IMR-90 (cell line): ENCODE data around the gene KRT10. TPM values are rescaled to one million over a fixed set of nuclear protein-coding genes. Genes with fewer than 3 reads are reported as not detected.

Experiments used
- ATAC-seq: fragments of 200-7000 bp; cut with Tn5 transposase; 2 replicates; pipeline ENCODE4 v1.9.1; 2020; ENCODE audit warnings: low read depth, mild to moderate bottlenecking, moderate library complexity
- BruUV-seq: library from RNA; stranded (reverse); fragments of 400-500 nt; replicated peaks from 2 replicates; lab custom pipeline; 2021; lab: Mats Ljungman, UMichigan
- CTCF ChIA-PET: fragments of 300-600 bp; formaldehyde crosslinking; extraction: SDS; loops from one replicate; lab custom pipeline; 2021; ENCODE audit warnings: antibody characterized with exemption; lab: Yijun Ruan, JAX
- POLR2A ChIA-PET: fragments of 300-600 bp; sonication (Branson Sonifier 250); formaldehyde crosslinking; loops from one replicate; lab custom pipeline; 2022; ENCODE audit warnings: antibody characterized with exemption; ENCODE audit not compliant: unreplicated experiment; lab: Charles Lee
- DNase-seq: peaks from one replicate; pipeline ENCODE4 v3.0.0; 2013
- H2AFZ ChIP-seq: replicated peaks from 2 replicates; pipeline ENCODE3; 2013; ENCODE audit warnings: low read length, mild to moderate bottlenecking; ENCODE audit not compliant: poor library complexity
- H2AK5ac ChIP-seq: 2 replicates; pipeline ENCODE4 v1.6.1; 2013; ENCODE audit warnings: low read depth, low read length, inconsistent platforms
- H2AK9ac ChIP-seq: replicated peaks from 2 replicates; pipeline ENCODE3; 2013; ENCODE audit warnings: mild to moderate bottlenecking, low read depth, low read length, moderate library complexity; ENCODE audit not compliant: poor library complexity
- H2BK120ac ChIP-seq: 2 replicates; pipeline ENCODE4 v1.6.1; 2013; ENCODE audit warnings: low read depth, low read length, inconsistent platforms
- H2BK15ac ChIP-seq: 3 replicates; pipeline ENCODE4 v1.6.1; 2013; ENCODE audit warnings: low read depth, low read length, inconsistent platforms
- H2BK20ac ChIP-seq: 2 replicates; pipeline ENCODE4 v1.6.1; 2013; ENCODE audit warnings: low read depth, mild to moderate bottlenecking, inconsistent platforms, low read length, moderate library complexity
- H2BK5ac ChIP-seq: 2 replicates; pipeline ENCODE4 v1.6.1; 2013; ENCODE audit warnings: mild to moderate bottlenecking, low read depth, low read length, inconsistent platforms; ENCODE audit not compliant: poor library complexity, severe bottlenecking
- H3K14ac ChIP-seq: replicated peaks from 2 replicates; pipeline ENCODE4 v1.6.1; 2013; ENCODE audit warnings: low read depth, low read length, inconsistent platforms
- H3K18ac ChIP-seq: 2 replicates; pipeline ENCODE4 v1.6.1; 2013; ENCODE audit warnings: low read depth, low read length, control low read depth
- H3K23ac ChIP-seq: 2 replicates; pipeline ENCODE4 v1.6.1; 2013; ENCODE audit warnings: low read depth, low read length, inconsistent platforms
- H3K27ac ChIP-seq: 2 replicates; pipeline ENCODE4 v1.5.1; 2013; ENCODE audit warnings: mild to moderate bottlenecking, control low read depth, low read length; ENCODE audit not compliant: insufficient read depth
- H3K27me3 ChIP-seq: 2 replicates; pipeline ENCODE4 v1.6.1; 2013; ENCODE audit warnings: low read length; ENCODE audit not compliant: control insufficient read depth, insufficient read depth
- H3K36me3 ChIP-seq: 2 replicates; pipeline ENCODE4 v1.6.1; 2013; ENCODE audit warnings: low read length, mixed read lengths; ENCODE audit not compliant: control insufficient read depth, insufficient read depth
- H3K4ac ChIP-seq: 2 replicates; pipeline ENCODE4 v1.6.1; 2013; ENCODE audit warnings: low read depth, low read length, inconsistent platforms
- H3K4me1 ChIP-seq: 2 replicates; pipeline ENCODE4 v1.6.1; 2013; ENCODE audit warnings: low read length, mixed read lengths; ENCODE audit not compliant: control insufficient read depth, insufficient read depth
- H3K4me2 ChIP-seq: 2 replicates; pipeline ENCODE4 v1.6.1; 2013; ENCODE audit warnings: low read depth, mild to moderate bottlenecking, control low read depth, low read length, moderate library complexity
- H3K4me3 ChIP-seq: 2 replicates; pipeline ENCODE4 v1.5.1; 2013; ENCODE audit warnings: low read depth, mild to moderate bottlenecking, control low read depth, low read length, moderate library complexity; ENCODE audit not compliant: insufficient read depth
- H3K56ac ChIP-seq: 2 replicates; pipeline ENCODE4 v1.6.1; 2013; ENCODE audit warnings: low read length, inconsistent platforms; ENCODE audit not compliant: insufficient read depth; ENCODE audit errors: extremely low read depth
- H3K79me1 ChIP-seq, 2 experiments: 2 replicates each; pipeline ENCODE4 v1.6.1; 2013; ENCODE audit warnings: low read length in 2 of 2, inconsistent platforms in 1 of 2, low read depth in 1 of 2
- H3K9ac ChIP-seq: 2 replicates; pipeline ENCODE4 v1.6.1; 2013; ENCODE audit warnings: low read depth, low read length, control low read depth
- H3K9me1 ChIP-seq: 2 replicates; pipeline ENCODE4 v1.6.1; 2013; ENCODE audit warnings: low read length, inconsistent platforms; ENCODE audit not compliant: insufficient read depth
- H3K9me3 ChIP-seq: 2 replicates; pipeline ENCODE4 v1.6.1; 2013; ENCODE audit warnings: low read length; ENCODE audit not compliant: control insufficient read depth, insufficient read depth
- H4K20me1 ChIP-seq: 2 replicates; pipeline ENCODE4 v1.6.1; 2013; ENCODE audit warnings: low read length, inconsistent platforms; ENCODE audit not compliant: insufficient read depth
- H4K5ac ChIP-seq: 2 replicates; pipeline ENCODE4 v1.6.1; 2013; ENCODE audit warnings: mild to moderate bottlenecking, low read depth, low read length, control low read depth
- H4K8ac ChIP-seq, 2 experiments: 2 replicates each; pipeline ENCODE4 v1.6.1; 2013; ENCODE audit warnings: low read depth in 2 of 2, low read length in 2 of 2, control low read depth in 1 of 2, inconsistent platforms in 1 of 2
- H4K91ac ChIP-seq: 2 replicates; pipeline ENCODE4 v1.6.1; 2013; ENCODE audit warnings: low read depth, low read length, inconsistent platforms; ENCODE audit not compliant: insufficient read depth
- CHD1 ChIP-seq: IDR thresholded peaks from 2 replicates; pipeline ENCODE4 v1.6.1; 2012; ENCODE audit warnings: low read depth, low read length, improper control_type of control experiment
- FOS ChIP-seq: fragments of 150-350 bp; IDR thresholded peaks from 2 replicates; pipeline ENCODE4 v1.6.1; 2016; ENCODE audit warnings: low read depth, low read length
- MAFK ChIP-seq: IDR thresholded peaks from 2 replicates; pipeline ENCODE4 v1.6.1; 2012; ENCODE audit warnings: low read depth, low read length, improper control_type of control experiment
- MAZ ChIP-seq: IDR thresholded peaks from 2 replicates; pipeline ENCODE4 v1.6.1; 2012; ENCODE audit warnings: low read depth, mild to moderate bottlenecking, low read length, improper control_type of control experiment, moderate library complexity, borderline replicate concordance
- MXI1 ChIP-seq: IDR thresholded peaks from 2 replicates; pipeline ENCODE4 v1.6.1; 2012; ENCODE audit warnings: low read depth, mild to moderate bottlenecking, low read length, moderate library complexity, borderline replicate concordance
- NFE2L2 ChIP-seq: fragments of 150-350 bp; IDR thresholded peaks from 2 replicates; pipeline ENCODE4 v1.6.1; 2016; ENCODE audit warnings: low read depth, mild to moderate bottlenecking, low read length
- POLR2A ChIP-seq: IDR thresholded peaks from 2 replicates; pipeline ENCODE4 v1.6.1; 2012; ENCODE audit warnings: mild to moderate bottlenecking, low read depth, low read length
- RCOR1 ChIP-seq: IDR thresholded peaks from 2 replicates; pipeline ENCODE4 v1.6.1; 2012; ENCODE audit warnings: mild to moderate bottlenecking, low read length, improper control_type of control experiment; ENCODE audit not compliant: insufficient replicate concordance
- RFX5 ChIP-seq: IDR thresholded peaks from 2 replicates; pipeline ENCODE4 v1.8.0; 2012; ENCODE audit warnings: low read depth, mild to moderate bottlenecking, low read length, moderate library complexity
- SMC3 ChIP-seq: fragments of 150-350 bp; IDR thresholded peaks from 2 replicates; pipeline ENCODE4 v1.6.1; 2016; ENCODE audit warnings: low read depth, mild to moderate bottlenecking, antibody characterized with exemption, low read length, moderate library complexity
- WGBS, 2 experiments: methylation state at CpG; one replicate each; pipeline versions ENCODE4 v1.1.5 to v1.1.7; 2013; ENCODE audit warnings: missing lambda C conversion rate in 2 of 2; ENCODE audit not compliant: insufficient read length in 1 of 2; ENCODE audit errors: extremely low coverage in 2 of 2; 5-methylcytosine and 5-hydroxymethylcytosine counted together
- dilution Hi-C: fragments of 300-500 bp; cut with HindIII; formaldehyde crosslinking; loops from one replicate; pipeline ENCODE4 v1.14.3; 2018; ENCODE audit warnings: low sequenced_read_pairs; ENCODE audit not compliant: unreplicated experiment
- in situ Hi-C: fragments of 300-500 bp; cut with MboI; formaldehyde crosslinking; loops from 3 replicates; pipeline ENCODE4 v1.14.3; 2019; ENCODE audit warnings: low sequenced_read_pairs, inconsistent platforms, mixed read lengths
- intact Hi-C: fragments of 100-400 bp; cut with micrococcal nuclease; formaldehyde crosslinking; loops from 2 replicates; pipeline ENCODE4 v1.10.0; 2022
- polyA plus RNA-seq, 3 experiments: library from polyadenylated mRNA; depleted of rRNA; stranded (reverse); fragments of >200 nt; gene quantifications; 2 replicates each; pipeline ENCODE4 v1.2.3, GENCODE V29; 2012; ENCODE audit warnings: low replicate concordance in 1 of 3
- total RNA-seq: library from RNA; depleted of rRNA; stranded (reverse); fragments of >200 nt; gene quantifications from 2 replicates; pipeline ENCODE4 v1.2.3, GENCODE V29; 2012
- TF ChIP-seq, protein P1 (sequence below): fragments of 150-350 bp; IDR thresholded peaks from 2 replicates; pipeline ENCODE4 v1.6.1; 2016; ENCODE audit warnings: low read depth, mild to moderate bottlenecking, low read length, moderate library complexity, borderline replicate concordance

Gene KRT10
- total and polyA plus RNA-seq, 2 of the 4 experiments (the other 2 are of a cell fraction), result 0.18 to 18.3 TPM

DNA sequence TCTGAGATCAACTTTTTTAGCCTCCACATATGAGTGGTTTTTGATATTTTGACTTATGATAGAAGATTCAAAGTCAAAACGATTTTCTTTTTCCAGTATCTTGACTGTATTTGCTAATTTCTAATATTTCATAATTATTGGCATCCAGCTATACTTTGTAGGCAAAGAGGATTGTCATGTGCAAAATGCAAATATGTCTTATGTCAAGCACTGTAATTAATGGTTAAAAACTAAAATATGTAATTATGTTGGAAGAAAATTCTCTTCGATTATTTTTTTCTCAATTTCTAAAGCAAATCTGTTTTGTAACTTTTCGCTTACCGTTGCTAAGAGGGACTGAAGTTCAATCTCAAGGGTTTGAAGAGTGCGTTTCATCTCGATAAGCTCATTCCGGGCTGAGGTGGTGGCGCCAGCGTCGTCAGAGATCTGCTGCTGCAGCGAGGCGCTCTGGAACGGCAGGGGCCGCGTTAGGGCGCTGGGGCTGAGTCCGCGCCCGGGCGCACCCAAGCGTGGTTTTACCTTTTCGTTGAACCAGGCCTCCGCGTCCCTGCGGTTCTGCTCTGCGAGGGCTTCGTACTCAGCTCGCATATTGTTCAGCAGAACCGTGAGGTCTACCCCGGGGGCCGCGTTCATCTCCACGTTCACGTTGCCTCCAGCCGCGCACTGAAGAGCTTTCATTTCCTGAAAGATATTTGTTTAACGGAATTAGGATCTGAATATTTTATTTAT, 43.1 kb downstream of the KRT10 start:
- BruUV-seq, result no TSS peak
- intact Hi-C loops, result no loop called here
- ChIA-PET CTCF (interaction anchor here (0.6 kb wide), 1 partner anchor 730 kb away, joined by 4 read pairs; no protein-coding TSS in a partner anchor), POLR2A (no interaction called here)
- Histone ChIP-seq H2BK20ac (no peak overlapping the region), H3K4me1 (no peaks in the 10 kb centered on the region), H3K36me3 (no peaks in the 10 kb centered on the region), H4K5ac (no peak overlapping the region), H3K4me3 (no peak overlapping the region), H3K4me2 (peak overlapping the region; percentile 42), H2BK120ac (no peak overlapping the region), H3K56ac (no peak overlapping the region), H2BK15ac (no peak overlapping the region), H3K14ac (no peak overlapping the region), H3K79me1 (no peaks in the 10 kb centered on the region), H3K9ac (no peak overlapping the region), H4K20me1 (no peaks in the 10 kb centered on the region), H2BK5ac (no peak overlapping the region), H3K23ac (no peak overlapping the region), H2AFZ (peak overlapping the region; percentile 1), H2AK5ac (no peak overlapping the region), H3K9me1 (no peaks in the 10 kb centered on the region), H4K8ac (no peak overlapping the region), H3K27me3 (peaks cover 48% of the 10 kb centered on the region), H3K27ac (no peak overlapping the region), H3K18ac (no peak overlapping the region), H3K4ac (no peak overlapping the region), H2AK9ac (no peak overlapping the region), H3K9me3 (no peaks in the 10 kb centered on the region; the same call in 1 of the 2 replicates), H4K91ac (no peak overlapping the region)
- no peak for DNase-seq
- 18% methylated on average over 14 of the region's 37 CpGs; no CpG with 5 or more reads in 1 of the 2 experiments for WGBS, 2 experiments
- no peak for ATAC-seq
- in situ Hi-C loops, result loop anchor here (25.0 kb wide), 1 partner anchor 417 kb away; the partner anchor contains the start of gene GJD3
- TF ChIP-seq RCOR1 (no peak), MAFK (no peak), FOS (no peak), NFE2L2 (no peak), MAZ (no peak), POLR2A (no peak), CHD1 (no peak), SMC3 (no peak), RFX5 (no peak), MXI1 (no peak)
- TF ChIP-seq, protein P1, sequence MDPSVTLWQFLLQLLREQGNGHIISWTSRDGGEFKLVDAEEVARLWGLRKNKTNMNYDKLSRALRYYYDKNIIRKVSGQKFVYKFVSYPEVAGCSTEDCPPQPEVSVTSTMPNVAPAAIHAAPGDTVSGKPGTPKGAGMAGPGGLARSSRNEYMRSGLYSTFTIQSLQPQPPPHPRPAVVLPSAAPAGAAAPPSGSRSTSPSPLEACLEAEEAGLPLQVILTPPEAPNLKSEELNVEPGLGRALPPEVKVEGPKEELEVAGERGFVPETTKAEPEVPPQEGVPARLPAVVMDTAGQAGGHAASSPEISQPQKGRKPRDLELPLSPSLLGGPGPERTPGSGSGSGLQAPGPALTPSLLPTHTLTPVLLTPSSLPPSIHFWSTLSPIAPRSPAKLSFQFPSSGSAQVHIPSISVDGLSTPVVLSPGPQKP, result no peak
- dilution Hi-C loops, result no loop called here
